Middle frontal gyrus (tissue), 1 donor: ENCODE measurements around the gene WBP2.
"Not testable (repeated sequence)": the region's sequence is repeated elsewhere in the genome, so short reads cannot be mapped to it uniquely, and the experiment has no call there.

Source experiments
- DNase-seq: peaks from one replicate; pipeline ENCODE4 v3.0.0-alpha.2; 2015; ENCODE audit warnings: low spot score; ENCODE audit errors: extremely low spot score

Gene WBP2

DNA sequence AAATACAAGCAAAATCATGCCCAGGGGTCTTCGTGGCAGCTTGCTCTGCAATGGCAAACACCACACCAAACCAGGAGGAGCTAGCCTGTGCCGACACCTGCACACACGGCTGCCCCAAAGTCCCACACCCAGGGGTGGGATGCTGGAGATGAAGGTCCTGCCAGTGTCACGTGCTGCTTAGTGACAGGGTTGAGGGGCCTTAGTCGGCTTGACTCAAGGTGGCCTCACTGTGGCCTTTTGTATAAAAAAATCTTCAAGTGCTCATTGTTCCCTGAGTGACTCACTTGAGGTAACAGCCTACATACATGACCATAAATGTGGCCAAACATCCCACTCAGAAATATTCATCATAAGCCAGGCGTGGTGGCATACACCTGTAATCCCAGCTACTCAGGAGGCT, 34.3 kb upstream of the WBP2 start:
- DNase-seq, result no peak

DNA sequence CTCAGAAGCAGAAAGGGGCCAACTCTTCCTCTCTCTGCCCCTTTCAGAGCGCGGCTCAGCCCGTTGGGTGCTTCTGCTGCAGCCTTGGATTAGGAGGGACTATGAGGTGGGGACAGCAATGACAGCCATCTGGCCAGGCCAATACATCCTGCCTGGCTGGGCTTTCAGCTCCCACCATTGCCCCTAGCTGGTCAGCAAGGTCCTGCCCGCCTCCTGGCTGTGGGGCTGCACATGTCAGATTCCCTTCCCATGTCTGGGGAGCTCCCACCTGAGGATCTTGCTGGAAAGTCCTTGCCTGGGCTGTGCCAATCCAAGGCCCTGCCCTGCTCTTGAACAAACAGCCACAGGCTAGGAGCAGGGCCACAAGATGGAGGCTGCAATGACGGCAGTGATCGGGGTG, 33.3 kb upstream of the WBP2 start:
- DNase-seq, result no peak

- not testable (repeated sequence) for DNase-seq
These were observed 30.7 kb upstream of the WBP2 start for GRCh38 chr17:75885860-75886259.

DNA sequence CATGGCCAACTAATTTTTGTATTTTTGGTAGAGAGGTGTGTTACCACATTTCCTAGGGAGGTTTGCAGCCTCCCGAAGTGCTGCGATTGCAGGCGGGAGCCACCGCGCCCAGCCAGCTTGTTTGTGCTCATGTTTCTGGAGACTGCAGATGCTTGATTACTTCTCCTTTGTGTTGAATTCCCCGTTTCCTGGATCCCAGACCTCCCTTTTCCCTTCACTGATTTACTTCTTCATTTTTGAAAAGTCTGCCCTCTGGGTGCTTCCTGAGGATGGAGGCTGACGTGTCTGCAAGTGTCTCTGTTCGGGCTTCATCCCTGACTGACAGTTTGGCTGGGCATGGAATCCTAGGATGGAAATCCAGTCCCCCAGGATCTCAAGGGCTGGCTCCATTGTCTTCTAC, 30.3 kb upstream of the WBP2 start:
- DNase-seq, result no peak

DNA sequence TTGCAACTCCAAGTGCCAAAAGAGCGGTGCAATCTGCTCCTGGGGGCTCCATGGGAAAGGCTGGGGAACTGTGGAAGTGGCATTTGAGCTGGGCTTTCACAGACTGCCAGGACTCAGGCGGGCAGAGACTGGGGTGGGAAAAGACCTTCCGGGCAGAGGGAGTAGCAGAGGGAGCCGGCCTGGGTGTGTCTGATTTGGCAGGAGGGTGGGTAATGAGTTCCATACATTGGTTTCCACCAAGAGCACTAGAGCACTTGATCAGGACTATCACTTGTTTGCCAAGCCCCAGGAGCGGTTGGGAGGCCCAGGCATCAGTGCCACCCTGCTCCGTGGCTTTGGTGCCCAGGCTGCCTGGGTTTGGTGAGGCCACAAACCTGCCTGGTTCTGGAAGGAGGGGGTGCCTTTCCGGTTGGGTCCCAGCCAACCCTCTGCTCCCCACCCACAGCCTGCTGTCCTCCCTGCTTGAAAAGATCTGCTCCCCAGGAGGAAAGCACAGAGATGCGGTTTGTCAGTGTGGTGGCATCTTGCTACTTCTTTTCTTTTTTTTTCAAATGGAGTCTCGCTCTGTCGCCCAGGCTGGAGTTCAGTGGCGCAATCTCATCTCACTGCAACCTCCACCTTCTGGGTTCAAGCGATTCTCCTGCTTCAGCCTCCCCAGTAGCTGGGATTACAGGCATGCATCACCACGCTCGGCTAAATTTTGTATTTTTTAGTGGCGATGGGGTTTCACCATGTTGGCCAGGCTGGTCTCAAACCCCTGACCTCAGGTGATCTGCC, 26.7 kb upstream of the WBP2 start:
- no peak for DNase-seq

GRCh38 chr17:75880266-75880665, 25.1 kb upstream of the WBP2 start:
- no peak for DNase-seq

GRCh38 chr17:75878174-75878998, 23.3 kb upstream of the WBP2 start, which contains the start of gene TRIM47:
TSS of gene TRIM47 (minus strand) at chr17:75878581. CDS start at chr17:75878548, 33 bp downstream.
- DNase-seq, result no peak

- DNase-seq, result no peak
These were observed 22.6 kb upstream of the WBP2 start for GRCh38 chr17:75877752-75878173.

DNA sequence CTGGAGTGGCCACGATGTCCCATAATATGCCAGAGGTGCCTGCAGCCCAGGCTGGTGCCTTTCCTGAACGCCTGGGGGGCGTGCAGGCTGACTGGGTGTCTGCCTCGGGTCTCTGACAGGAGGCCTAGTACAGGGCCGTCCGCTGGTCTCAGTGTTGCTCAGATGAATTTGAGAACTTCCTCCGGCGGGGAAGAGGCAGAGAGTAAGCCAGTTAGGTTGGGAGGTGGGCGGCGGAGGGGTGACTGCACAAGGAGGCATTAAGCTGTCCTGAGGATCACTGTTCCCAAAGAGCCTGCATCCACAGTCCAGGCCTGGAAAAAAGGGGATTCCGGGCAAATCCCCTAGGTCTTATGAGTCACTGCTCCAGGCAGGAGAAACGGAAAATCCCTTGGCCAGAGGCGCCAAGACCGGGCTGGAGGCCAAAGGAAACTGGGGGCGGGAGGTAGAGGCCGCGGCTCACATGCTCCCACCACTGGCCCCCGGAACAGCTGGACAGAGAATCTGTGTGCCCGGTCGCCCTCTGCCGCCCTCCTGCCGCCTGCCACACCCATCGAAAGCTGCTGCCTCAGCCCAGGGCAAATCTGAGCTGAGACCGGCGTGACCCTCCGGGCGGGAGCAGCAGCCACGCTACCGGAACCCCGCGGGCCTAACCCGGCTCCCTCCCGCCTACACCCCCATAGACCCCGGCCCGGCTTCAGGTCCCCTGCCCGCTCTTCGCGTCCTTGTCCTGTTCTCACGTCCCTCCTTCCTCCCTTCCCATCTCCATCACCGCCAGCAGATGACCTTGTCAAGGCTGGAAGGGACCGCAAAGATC, 22.0 kb upstream of the WBP2 start:
- no peak for DNase-seq

DNA sequence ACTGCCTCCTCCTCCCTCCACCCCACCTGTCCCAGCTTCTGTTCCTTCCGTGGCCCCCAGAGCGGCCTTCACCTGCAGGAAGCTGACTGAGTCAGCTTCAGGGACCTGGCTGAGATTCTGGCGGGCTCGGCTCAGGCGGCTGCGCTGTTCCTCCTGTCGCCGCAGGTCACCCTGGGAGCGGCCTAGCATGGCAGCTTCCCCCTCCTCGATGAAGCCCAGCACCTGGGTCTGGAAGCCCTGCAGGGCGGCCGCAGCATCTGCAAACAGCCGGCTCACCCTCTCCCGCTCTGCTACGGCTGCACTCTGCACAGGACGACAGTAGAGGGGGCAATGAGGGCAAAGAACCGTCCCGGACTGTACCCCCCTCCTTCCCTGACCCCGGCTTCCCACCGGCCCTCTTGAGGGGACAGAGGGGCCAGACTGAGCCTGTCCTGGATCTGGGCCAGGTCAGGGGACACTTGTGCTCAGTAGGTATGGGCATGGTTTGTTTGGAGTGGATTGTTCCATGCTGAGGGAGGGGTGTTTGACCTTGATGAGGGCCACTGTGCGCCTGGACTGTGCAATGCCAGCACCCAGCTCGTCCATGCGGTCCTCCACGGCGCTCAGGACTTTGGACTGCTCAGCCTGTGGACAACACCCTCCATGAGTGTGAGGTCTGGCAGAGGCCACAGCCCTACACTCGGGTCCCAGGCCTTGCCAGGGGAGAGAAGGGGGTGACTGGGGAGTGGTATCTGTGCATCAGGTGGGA, 21.2 kb upstream of the WBP2 start:
- no peak for DNase-seq

GRCh38 chr17:75875940-75876189, 20.7 kb upstream of the WBP2 start:
- no peak for DNase-seq

GRCh38 chr17:75875182-75875939, 20.2 kb upstream of the WBP2 start:
- DNase-seq, result no peak

GRCh38 chr17:75874323-75875181, 19.4 kb upstream of the WBP2 start:
- DNase-seq, result no peak

- DNase-seq, result no peak
These were observed 18.6 kb upstream of the WBP2 start for GRCh38 chr17:75873587-75874322.

- DNase-seq, result no peak
These were observed 17.6 kb upstream of the WBP2 start for GRCh38 chr17:75872434-75873351.

- not testable (repeated sequence) for DNase-seq
These were observed 15.1 kb upstream of the WBP2 start for GRCh38 chr17:75870228-75870627.

GRCh38 chr17:75869282-75870141, 14.4 kb upstream of the WBP2 start:
- no peak for DNase-seq
